NCI-H748 (cell line): ENCODE measurements around the gene MRPL40.

ENCODE experiments used
- DNase-seq: peaks from one replicate; lab custom pipeline; 2025; ENCODE audit not compliant: unreplicated experiment; lab: John Stamatoyannopoulos, UW

The MRPL40 gene

GRCh38 chr22:19480173-19480568 lies 47.8 kb downstream of the MRPL40 start:
- peak; percentile 53 for DNase-seq

- DNase-seq, result no peak
Observed at GRCh38 chr22:19480789-19481188, 48.4 kb downstream of the MRPL40 start.

- no peak for DNase-seq
Observed at GRCh38 chr22:19482297-19482696, 50.0 kb downstream of the MRPL40 start.

GRCh38 chr22:19483481-19484244 lies 51.3 kb downstream of the MRPL40 start:
- no peak for DNase-seq
